Sigmoid colon (tissue), 7 donors: Measurements from ENCODE around the gene NUP98. TPM values are rescaled to one million over a fixed set of nuclear protein-coding genes. Genes with fewer than 3 reads are reported as not detected.
A peak's percentile ranks its signal among the peaks of the same experiment; 100 is the strongest.

Experiments used
- DNase-seq: peaks from one replicate; pipeline ENCODE4 v3.0.0-alpha.2; 2019
- H3K27ac ChIP-seq, 4 donors: fragments of 200-600 bp; sonication (generic); one replicate each; pipeline ENCODE4 v1.5.1; 2016 to 2019; ENCODE audit warnings: mild to moderate bottlenecking in 1 of 4
- H3K27me3 ChIP-seq, 3 donors: fragments of 200-600 bp; sonication (generic); one replicate each; pipeline ENCODE4 v1.5.1; 2019; ENCODE audit warnings: mild to moderate bottlenecking in 1 of 3
- H3K36me3 ChIP-seq, 4 donors: fragments of 200-600 bp; sonication (generic); one replicate each; pipeline ENCODE4 v1.5.1; 2016 to 2019
- H3K4me1 ChIP-seq, 4 donors: fragments of 200-600 bp; sonication (generic); one replicate each; pipeline ENCODE4 v1.5.1; 2017 to 2019
- H3K4me3 ChIP-seq, 4 donors: fragments of 200-600 bp; sonication (generic); one replicate each; pipeline ENCODE4 v1.5.1; 2017 to 2019; ENCODE audit warnings: mild to moderate bottlenecking in 2 of 4, moderate library complexity in 1 of 4
- H3K9me3 ChIP-seq, 4 donors: fragments of 200-600 bp in 3 of 4; sonication (generic) in 3 of 4; one replicate each; pipeline versions ENCODE4 v1.5.1 to v1.6.1; 2013 to 2019
- EP300 ChIP-seq, 4 donors: sonication (generic); formaldehyde crosslinking; IDR thresholded peaks; one replicate each; pipeline ENCODE4 v1.6.1; 2017; ENCODE audit warnings: antibody characterized with exemption in 4 of 4
- POLR2A ChIP-seq, 2 donors: fragments of 450-650 bp; IDR thresholded peaks; one replicate each; pipeline ENCODE4 v1.6.1; 2016; ENCODE audit warnings: antibody characterized with exemption in 2 of 2, mild to moderate bottlenecking in 2 of 2, moderate library complexity in 2 of 2
- POLR2AphosphoS5 ChIP-seq, 4 donors: sonication (generic); formaldehyde crosslinking; IDR thresholded peaks; one replicate each; pipeline ENCODE4 v1.6.1; 2017; ENCODE audit warnings: antibody characterized with exemption in 4 of 4
- WGBS, 2 donors: extraction: QIAGEN DNeasy Blood & Tissue Kit; methylation state at CpG; one replicate each; pipeline ENCODE4 v1.1.7; 2013; 5-methylcytosine and 5-hydroxymethylcytosine counted together
- intact Hi-C: fragments of 100-400 bp; cut with DNase I; formaldehyde crosslinking; loops from one replicate; pipeline ENCODE4 v1.15.1; 2023
- polyA plus RNA-seq, 3 donors: library from polyadenylated mRNA; stranded (reverse); fragments of 200-250 nt; gene quantifications; one replicate each; pipeline ENCODE4 v1.2.3, GENCODE V29; 2013
- total RNA-seq, 4 donors: library from RNA; depleted of rRNA; stranded (reverse); fragments of >200 nt; gene quantifications; one replicate each; pipeline ENCODE4 v1.1.0, GENCODE V29; 2016
- TF ChIP-seq, protein P1 (sequence below), 4 experiments: fragments of 450-650 bp in 3 of 4; fragments of 200-600 bp in 1 of 4; IDR thresholded peaks; one replicate each; pipeline ENCODE4 v1.5.1; 2016 to 2019; ENCODE audit warnings: antibody characterized with exemption in 4 of 4, mild to moderate bottlenecking in 3 of 4, moderate library complexity in 2 of 4
- donor health status: healthy with polysubstance abuse.
- donor health status: Bipolar disorder and iron deficiency.
- donor health status: healthy.

Gene NUP98
- total and polyA plus RNA-seq, 7 donors, result 14.4 to 158 (median 83.5) TPM

DNA sequence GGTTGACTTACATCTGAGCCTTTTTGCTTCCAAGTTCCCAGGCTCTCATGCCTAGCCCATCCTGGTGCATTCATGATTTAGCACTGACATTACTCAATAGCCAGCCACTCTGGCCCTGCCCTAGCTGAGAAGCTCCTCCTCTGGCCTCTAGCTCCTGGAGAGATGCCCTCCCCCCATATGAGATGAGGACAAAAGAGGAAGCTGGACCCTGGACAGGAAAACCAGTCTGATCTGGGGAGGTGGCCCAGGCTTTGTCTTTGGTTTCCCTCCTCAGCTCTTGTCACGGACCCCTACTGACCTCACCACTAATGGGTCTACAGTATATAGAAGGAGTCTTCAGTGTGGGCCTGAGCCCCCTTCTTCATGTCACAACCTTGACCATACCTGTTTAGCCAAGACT lies 40.4 kb upstream of the NUP98 start:
- H3K27ac ChIP-seq, result peak overlapping the region in 3 of 4 donors; percentile 29 to 98 (median 47)
- H3K27me3 ChIP-seq, result no peaks in the 10 kb centered on the region
- peak; percentile 76 for DNase-seq
- intact Hi-C loops, result no loop called here
- H3K4me3 ChIP-seq, result no peak overlapping the region
- 58 to 100% methylated on average over 1 of the region's 1 CpG for WGBS, 2 donors
- no peaks in the 10 kb centered on the region for H3K9me3 ChIP-seq
- H3K36me3 ChIP-seq, result peaks cover 0 to 11% (median 0%) of the 10 kb centered on the region in 4 donors
- TF ChIP-seq POLR2AphosphoS5 (IDR thresholded peaks at IDR 0.05) (no peak), EP300 (IDR thresholded peaks at IDR 0.05) (no peak), POLR2A (IDR thresholded peaks at IDR 0.05) (no peak)
- TF ChIP-seq, protein P1, sequence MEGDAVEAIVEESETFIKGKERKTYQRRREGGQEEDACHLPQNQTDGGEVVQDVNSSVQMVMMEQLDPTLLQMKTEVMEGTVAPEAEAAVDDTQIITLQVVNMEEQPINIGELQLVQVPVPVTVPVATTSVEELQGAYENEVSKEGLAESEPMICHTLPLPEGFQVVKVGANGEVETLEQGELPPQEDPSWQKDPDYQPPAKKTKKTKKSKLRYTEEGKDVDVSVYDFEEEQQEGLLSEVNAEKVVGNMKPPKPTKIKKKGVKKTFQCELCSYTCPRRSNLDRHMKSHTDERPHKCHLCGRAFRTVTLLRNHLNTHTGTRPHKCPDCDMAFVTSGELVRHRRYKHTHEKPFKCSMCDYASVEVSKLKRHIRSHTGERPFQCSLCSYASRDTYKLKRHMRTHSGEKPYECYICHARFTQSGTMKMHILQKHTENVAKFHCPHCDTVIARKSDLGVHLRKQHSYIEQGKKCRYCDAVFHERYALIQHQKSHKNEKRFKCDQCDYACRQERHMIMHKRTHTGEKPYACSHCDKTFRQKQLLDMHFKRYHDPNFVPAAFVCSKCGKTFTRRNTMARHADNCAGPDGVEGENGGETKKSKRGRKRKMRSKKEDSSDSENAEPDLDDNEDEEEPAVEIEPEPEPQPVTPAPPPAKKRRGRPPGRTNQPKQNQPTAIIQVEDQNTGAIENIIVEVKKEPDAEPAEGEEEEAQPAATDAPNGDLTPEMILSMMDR (IDR thresholded peaks at IDR 0.05), result no peak
- H3K4me1 ChIP-seq, result peaks cover 1 to 73% (median 48%) of the 10 kb centered on the region in 4 donors

DNA sequence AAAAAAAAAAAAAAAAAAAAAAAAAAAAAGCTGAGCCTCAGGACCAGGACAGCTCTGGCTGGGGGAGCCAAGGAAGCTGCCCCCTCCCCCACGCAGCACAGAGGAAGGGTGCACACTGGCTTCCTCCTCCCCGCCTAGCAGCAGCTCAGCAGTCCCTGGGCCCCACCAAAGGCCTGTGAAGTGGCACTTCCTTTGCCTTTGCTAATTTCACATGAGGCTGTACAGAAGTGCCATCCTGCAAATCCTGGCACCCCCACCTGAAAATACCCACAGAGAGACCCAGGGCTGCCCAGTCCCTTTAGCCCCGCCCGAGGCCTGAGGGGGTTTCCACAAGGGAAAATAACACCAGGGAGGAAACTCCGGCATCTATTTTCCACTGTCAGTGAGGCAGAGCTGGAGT lies 39.5 kb upstream of the NUP98 start:
- H3K27ac ChIP-seq, result peak overlapping the region in 3 of 4 donors; percentile 29 to 35 (median 31)
- no peaks in the 10 kb centered on the region for H3K9me3 ChIP-seq
- no peak overlapping the region for H3K4me3 ChIP-seq
- TF ChIP-seq EP300 (IDR thresholded peaks at IDR 0.05), result no peak
- no peaks in the 10 kb centered on the region for H3K27me3 ChIP-seq
- H3K36me3 ChIP-seq, result peaks cover 0 to 11% (median 1%) of the 10 kb centered on the region in 4 donors
- DNase-seq, result no peak
- 59 to 83% methylated on average over 5 of the region's 5 CpGs for WGBS, 2 donors
- intact Hi-C loops, result no loop called here
- peaks cover 2 to 71% (median 54%) of the 10 kb centered on the region in 4 donors for H3K4me1 ChIP-seq

DNA sequence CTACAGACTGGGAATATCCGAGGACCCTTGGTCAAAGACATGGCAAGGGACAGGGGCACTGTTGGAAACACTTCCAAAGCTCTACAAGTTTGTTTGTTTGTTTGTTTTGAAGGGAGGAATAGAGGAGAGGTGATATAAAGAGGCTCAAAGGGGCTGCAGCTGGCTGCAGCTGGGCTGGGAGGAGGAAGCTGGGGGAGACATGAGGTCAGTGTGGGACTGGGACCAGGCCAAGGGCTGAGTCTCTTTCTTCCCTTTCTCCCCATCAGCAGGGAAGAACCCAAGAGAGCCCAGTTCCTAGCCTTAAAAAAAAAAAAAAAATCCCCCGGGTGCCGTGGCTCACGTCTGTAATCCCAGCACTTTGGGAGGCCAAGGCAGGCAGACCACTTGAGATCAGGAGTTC lies 38.4 kb upstream of the NUP98 start:
- peaks cover 0 to 18% (median 2%) of the 10 kb centered on the region in 4 donors for H3K36me3 ChIP-seq
- H3K27me3 ChIP-seq, result no peaks in the 10 kb centered on the region
- peaks cover 2 to 65% (median 52%) of the 10 kb centered on the region in 4 donors for H3K4me1 ChIP-seq
- WGBS, 2 donors, result 61 to 80% methylated on average over 4 of the region's 4 CpGs
- no peak for DNase-seq
- intact Hi-C loops, result no loop called here
- no peak overlapping the region for H3K4me3 ChIP-seq
- H3K9me3 ChIP-seq, result no peaks in the 10 kb centered on the region
- TF ChIP-seq POLR2AphosphoS5 (IDR thresholded peaks at IDR 0.05) (no peak), EP300 (IDR thresholded peaks at IDR 0.05) (no peak), POLR2A (IDR thresholded peaks at IDR 0.05) (no peak)
- TF ChIP-seq, protein P1 (IDR thresholded peaks at IDR 0.05), result no peak
- peak overlapping the region in 3 of 4 donors; percentile 8 to 31 (median 27) for H3K27ac ChIP-seq

DNA sequence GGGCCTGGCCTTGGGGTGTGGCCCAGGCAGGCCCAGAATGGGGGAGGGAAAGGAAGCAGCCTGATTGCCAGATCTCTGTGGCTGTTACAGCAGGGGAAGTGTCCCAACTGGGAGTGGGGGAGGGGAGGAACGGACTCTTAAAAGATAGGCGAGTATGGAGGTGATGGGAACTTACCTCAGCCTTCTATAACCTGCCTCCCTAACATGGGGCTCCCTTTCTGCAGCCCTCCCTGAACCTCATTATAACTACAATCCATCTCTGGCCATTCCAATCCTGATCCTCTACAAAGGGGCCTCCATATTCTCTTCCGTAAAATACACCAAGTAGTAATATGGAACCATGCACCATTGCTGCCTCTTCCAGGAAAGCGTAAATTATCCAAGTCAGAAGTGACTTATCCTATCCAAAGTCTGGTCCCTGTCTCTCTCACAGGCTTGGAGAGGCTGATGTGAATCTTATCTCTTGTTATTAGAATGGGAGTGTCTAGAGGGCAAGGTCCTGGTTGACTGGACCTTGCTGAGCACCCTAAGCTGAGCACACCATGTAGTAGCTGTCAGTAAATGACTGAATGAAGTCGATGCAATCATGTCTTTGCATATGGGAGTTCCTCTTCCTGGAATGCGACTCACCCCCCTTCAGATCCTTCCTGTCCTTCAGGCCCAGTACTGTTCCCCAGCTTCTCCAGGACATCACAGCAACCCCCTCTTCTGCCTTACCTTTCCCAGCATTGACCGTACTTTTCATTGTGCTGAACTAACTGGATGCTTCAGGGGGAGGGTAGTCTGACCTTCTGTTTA lies 37.5 kb upstream of the NUP98 start:
- DNase-seq, result no peak
- Histone ChIP-seq H3K36me3 (peaks cover 0 to 25% (median 2%) of the 10 kb centered on the region in 4 donors), H3K27me3 (no peaks in the 10 kb centered on the region), H3K27ac (peak overlapping the region in 3 of 4 donors; percentile 8 to 31 (median 27)), H3K4me1 (peaks cover 2 to 59% (median 47%) of the 10 kb centered on the region in 4 donors), H3K4me3 (no peak overlapping the region), H3K9me3 (no peaks in the 10 kb centered on the region)
- 61 to 77% methylated on average over 7 of the region's 7 CpGs for WGBS, 2 donors
- intact Hi-C loops, result no loop called here
- TF ChIP-seq EP300 (IDR thresholded peaks at IDR 0.05) (no peak), POLR2AphosphoS5 (IDR thresholded peaks at IDR 0.05) (no peak), POLR2A (IDR thresholded peaks at IDR 0.05) (no peak)
- TF ChIP-seq, protein P1 (IDR thresholded peaks at IDR 0.05), result no peak

DNA sequence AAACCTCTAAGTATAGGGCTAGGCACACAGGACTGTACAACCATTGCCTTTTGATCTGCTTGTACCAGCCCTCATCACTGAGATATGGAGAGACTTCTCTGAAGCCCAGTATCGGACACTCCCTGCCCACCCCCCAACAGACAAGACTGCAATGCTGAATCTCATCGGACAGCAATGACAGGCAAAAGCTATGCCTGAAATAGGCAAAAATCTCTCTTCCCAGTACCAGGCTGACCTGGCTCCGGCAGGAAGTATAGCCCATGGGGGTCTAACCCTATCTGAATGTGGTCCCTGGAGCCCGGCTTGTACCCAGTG lies 37.0 kb upstream of the NUP98 start:
- Histone ChIP-seq H3K4me1 (peaks cover 2 to 54% (median 42%) of the 10 kb centered on the region in 4 donors), H3K27me3 (no peaks in the 10 kb centered on the region), H3K9me3 (no peaks in the 10 kb centered on the region), H3K4me3 (no peak overlapping the region), H3K27ac (peak overlapping the region in 1 of 4 donors; percentile 31), H3K36me3 (peaks cover 0 to 30% (median 2%) of the 10 kb centered on the region in 4 donors)
- intact Hi-C loops, result no loop called here
- WGBS, 2 donors, result 62 to 86% methylated on average over 4 of the region's 4 CpGs
- no peak for DNase-seq
- no peak for TF ChIP-seq EP300 (IDR thresholded peaks at IDR 0.05)
- TF ChIP-seq, protein P1 (IDR thresholded peaks at IDR 0.05), result no peak
